ENCODE results near the gene MYBPC2.

Gene MYBPC2

GRCh38 chr19:50458396-50459066 lies 25.8 kb downstream of the MYBPC2 start:
- H3F3A ChIP-seq (ENCODE audit: insufficient read depth, low read length) = no peaks in the 10 kb centered on the region; the same call in 1 of the 2 replicates
- no peaks in the 10 kb centered on the region for H3K36me3 ChIP-seq (ENCODE audit: insufficient read depth, low read length)
- TF ChIP-seq EZH2 (IDR thresholded peaks at IDR 0.05; ENCODE audit: borderline replicate concordance, low read length) = no peak
- TF ChIP-seq CTCF (IDR thresholded peaks at IDR 0.05; ENCODE audit: low read length) = no peak
- H3K4me3 ChIP-seq (ENCODE audit: low read depth, low read length, poor library complexity, severe bottlenecking) = no peak overlapping the region
- no peak overlapping the region for H3K4me2 ChIP-seq (ENCODE audit: low read length)
- peaks cover 15% of the 10 kb centered on the region for H3K4me1 ChIP-seq (ENCODE audit: insufficient read depth, low read length, severe bottlenecking)
- no peak overlapping the region for H3K27ac ChIP-seq (ENCODE audit: low read depth, low read length, poor library complexity, severe bottlenecking)
- no peak overlapping the region for H2AFZ ChIP-seq (ENCODE audit: low read length)
- no peaks in the 10 kb centered on the region for H3K9me3 ChIP-seq (ENCODE audit: low read length)
- H3K9me2 ChIP-seq (ENCODE audit: low read depth, low read length) = no peaks in the 10 kb centered on the region
- no peak overlapping the region for H3K9ac ChIP-seq (ENCODE audit: low read length)
- H4K20me1 ChIP-seq (ENCODE audit: insufficient read depth, low read length) = no peaks in the 10 kb centered on the region
- no peaks in the 10 kb centered on the region for H3K79me2 ChIP-seq (ENCODE audit: insufficient read depth, low read length)
- H3K27me3 ChIP-seq (ENCODE audit: insufficient read depth, low read length) = no peaks in the 10 kb centered on the region; the same call in 1 of the 2 replicates

- no peaks in the 10 kb centered on the region for H4K20me1 ChIP-seq (ENCODE audit: insufficient read depth, low read length)
- no peaks in the 10 kb centered on the region; the same call in 1 of the 2 replicates for H3F3A ChIP-seq (ENCODE audit: insufficient read depth, low read length)
- no peak overlapping the region for H2AFZ ChIP-seq (ENCODE audit: low read length)
- no peaks in the 10 kb centered on the region for H3K9me2 ChIP-seq (ENCODE audit: low read depth, low read length)
- H3K4me1 ChIP-seq (ENCODE audit: insufficient read depth, low read length, severe bottlenecking) = peaks cover 15% of the 10 kb centered on the region
- no peaks in the 10 kb centered on the region for H3K79me2 ChIP-seq (ENCODE audit: insufficient read depth, low read length)
- no peaks in the 10 kb centered on the region for H3K9me3 ChIP-seq (ENCODE audit: low read length)
- no peaks in the 10 kb centered on the region; the same call in 1 of the 2 replicates for H3K27me3 ChIP-seq (ENCODE audit: insufficient read depth, low read length)
- H3K4me2 ChIP-seq (ENCODE audit: low read length) = no peak overlapping the region
- TF ChIP-seq CTCF (IDR thresholded peaks at IDR 0.05; ENCODE audit: low read length) (no peak), EZH2 (IDR thresholded peaks at IDR 0.05; ENCODE audit: borderline replicate concordance, low read length) (no peak)
- no peak overlapping the region for H3K4me3 ChIP-seq (ENCODE audit: low read depth, low read length, poor library complexity, severe bottlenecking)
- no peak overlapping the region for H3K27ac ChIP-seq (ENCODE audit: low read depth, low read length, poor library complexity, severe bottlenecking)
- H3K36me3 ChIP-seq (ENCODE audit: insufficient read depth, low read length) = no peaks in the 10 kb centered on the region
- H3K9ac ChIP-seq (ENCODE audit: low read length) = no peak overlapping the region
These were observed 26.4 kb downstream of the MYBPC2 start for GRCh38 chr19:50459067-50459456.

GRCh38 chr19:50459638-50460037 lies 26.9 kb downstream of the MYBPC2 start:
- Histone ChIP-seq H3K9me2 (ENCODE audit: low read depth, low read length) (no peaks in the 10 kb centered on the region), H3K27ac (ENCODE audit: low read depth, low read length, poor library complexity, severe bottlenecking) (no peak overlapping the region), H3K79me2 (ENCODE audit: insufficient read depth, low read length) (no peaks in the 10 kb centered on the region), H3K9ac (ENCODE audit: low read length) (no peak overlapping the region), H3K4me2 (ENCODE audit: low read length) (no peak overlapping the region), H3K4me1 (ENCODE audit: insufficient read depth, low read length, severe bottlenecking) (peaks cover 15% of the 10 kb centered on the region), H3K27me3 (ENCODE audit: insufficient read depth, low read length) (no peaks in the 10 kb centered on the region; the same call in 1 of the 2 replicates), H4K20me1 (ENCODE audit: insufficient read depth, low read length) (no peaks in the 10 kb centered on the region), H2AFZ (ENCODE audit: low read length) (no peak overlapping the region), H3K4me3 (ENCODE audit: low read depth, low read length, poor library complexity, severe bottlenecking) (no peak overlapping the region), H3F3A (ENCODE audit: insufficient read depth, low read length) (no peaks in the 10 kb centered on the region; the same call in 1 of the 2 replicates), H3K9me3 (ENCODE audit: low read length) (no peaks in the 10 kb centered on the region), H3K36me3 (ENCODE audit: insufficient read depth, low read length) (no peaks in the 10 kb centered on the region)
- TF ChIP-seq CTCF (IDR thresholded peaks at IDR 0.05; ENCODE audit: low read length) (no peak), EZH2 (IDR thresholded peaks at IDR 0.05; ENCODE audit: borderline replicate concordance, low read length) (no peak)

All from OCI-LY1 (cell line).